Measurements from ENCODE around the gene ANGPTL5. TPM values are rescaled to one million over a fixed set of nuclear protein-coding genes. Genes with fewer than 3 reads are reported as not detected.

Gene ANGPTL5
- total and polyA plus RNA-seq, 9 donors = 2.8 to 41.0 (median 16.8) TPM

- H3K4me1 ChIP-seq (ENCODE audit: insufficient read depth) = peaks cover 5% of the 10 kb centered on the region
- peak overlapping the region; percentile 86 for H3K4me3 ChIP-seq
- TF ChIP-seq EP300 (IDR thresholded peaks at IDR 0.05) (no peak), POLR2A (IDR thresholded peaks at IDR 0.05) (no peak)
- TF ChIP-seq, protein P1, sequence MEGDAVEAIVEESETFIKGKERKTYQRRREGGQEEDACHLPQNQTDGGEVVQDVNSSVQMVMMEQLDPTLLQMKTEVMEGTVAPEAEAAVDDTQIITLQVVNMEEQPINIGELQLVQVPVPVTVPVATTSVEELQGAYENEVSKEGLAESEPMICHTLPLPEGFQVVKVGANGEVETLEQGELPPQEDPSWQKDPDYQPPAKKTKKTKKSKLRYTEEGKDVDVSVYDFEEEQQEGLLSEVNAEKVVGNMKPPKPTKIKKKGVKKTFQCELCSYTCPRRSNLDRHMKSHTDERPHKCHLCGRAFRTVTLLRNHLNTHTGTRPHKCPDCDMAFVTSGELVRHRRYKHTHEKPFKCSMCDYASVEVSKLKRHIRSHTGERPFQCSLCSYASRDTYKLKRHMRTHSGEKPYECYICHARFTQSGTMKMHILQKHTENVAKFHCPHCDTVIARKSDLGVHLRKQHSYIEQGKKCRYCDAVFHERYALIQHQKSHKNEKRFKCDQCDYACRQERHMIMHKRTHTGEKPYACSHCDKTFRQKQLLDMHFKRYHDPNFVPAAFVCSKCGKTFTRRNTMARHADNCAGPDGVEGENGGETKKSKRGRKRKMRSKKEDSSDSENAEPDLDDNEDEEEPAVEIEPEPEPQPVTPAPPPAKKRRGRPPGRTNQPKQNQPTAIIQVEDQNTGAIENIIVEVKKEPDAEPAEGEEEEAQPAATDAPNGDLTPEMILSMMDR (IDR thresholded peaks at IDR 0.05) = no peak
- H3K27ac ChIP-seq = peak overlapping the region in 1 of 2 donors; percentile 70
- intact Hi-C loops (cut with DNase I) = no loop called here
- H3K9me3 ChIP-seq = no peaks in the 10 kb centered on the region
- H3K36me3 ChIP-seq = no peaks in the 10 kb centered on the region
- no peaks in the 10 kb centered on the region for H3K27me3 ChIP-seq
- peak in 2 of 5 donors; percentile 12 to 34 for DNase-seq
- 1 to 3% (median 2%) methylated on average over 6 of the region's 6 CpGs for WGBS, 3 donors
Measured at GRCh38 chr11:101914341-101914737, 2.0 kb downstream of the ANGPTL5 start.

GRCh38 chr11:101913656-101914055, 2.7 kb downstream of the ANGPTL5 start:
- WGBS, 3 donors = 47 to 61% (median 53%) methylated on average over 5 of the region's 5 CpGs
- DNase-seq = no peak
- intact Hi-C loops (cut with DNase I) = no loop called here
- Histone ChIP-seq H3K4me1 (ENCODE audit: insufficient read depth) (peaks cover 5% of the 10 kb centered on the region), H3K36me3 (no peaks in the 10 kb centered on the region), H3K27ac (peak overlapping the region in 1 of 2 donors; percentile 57), H3K9me3 (no peaks in the 10 kb centered on the region), H3K27me3 (no peaks in the 10 kb centered on the region), H3K4me3 (no peak overlapping the region)
- TF ChIP-seq, protein P1 (IDR thresholded peaks at IDR 0.05) = no peak
- TF ChIP-seq POLR2A (IDR thresholded peaks at IDR 0.05) (no peak), EP300 (IDR thresholded peaks at IDR 0.05) (no peak)

- peaks cover 8% of the 10 kb centered on the region for H3K4me1 ChIP-seq (ENCODE audit: insufficient read depth)
- WGBS, 3 donors = 4 to 24% (median 14%) methylated on average over 3 of the region's 3 CpGs
- no peaks in the 10 kb centered on the region for H3K27me3 ChIP-seq
- peak overlapping the region in 1 of 2 donors; percentile 57 for H3K27ac ChIP-seq
- TF ChIP-seq POLR2A (IDR thresholded peaks at IDR 0.05) (no peak), EP300 (IDR thresholded peaks at IDR 0.05) (no peak)
- TF ChIP-seq, protein P1 (IDR thresholded peaks at IDR 0.05) = no peak
- intact Hi-C loops (cut with DNase I) = no loop called here
- no peaks in the 10 kb centered on the region for H3K36me3 ChIP-seq
- no peak for DNase-seq
- no peak overlapping the region for H3K4me3 ChIP-seq
- no peaks in the 10 kb centered on the region for H3K9me3 ChIP-seq
Measured at GRCh38 chr11:101912823-101913284, 3.5 kb downstream of the ANGPTL5 start.

DNA sequence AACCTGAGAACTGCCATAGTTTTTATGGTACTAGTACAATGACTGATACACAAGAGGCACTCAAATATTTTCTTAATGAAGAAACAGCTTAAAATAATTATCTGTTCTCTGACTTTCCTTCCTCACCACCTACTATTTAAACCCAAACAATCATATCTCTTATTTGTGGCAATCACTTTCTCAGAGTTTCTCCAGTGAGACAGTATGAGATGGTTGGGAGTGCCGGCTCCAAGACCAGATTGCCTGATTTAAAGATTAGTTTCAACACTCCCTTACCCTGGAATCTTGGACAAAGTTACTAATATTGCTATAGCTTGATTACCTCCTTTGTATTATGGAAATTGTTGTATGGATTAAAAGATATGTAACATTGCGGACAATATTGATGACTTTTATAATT, 7.2 kb downstream of the ANGPTL5 start:
- Histone ChIP-seq H3K27me3 (no peaks in the 10 kb centered on the region), H3K36me3 (no peaks in the 10 kb centered on the region), H3K9me3 (no peaks in the 10 kb centered on the region), H3K4me3 (no peak overlapping the region), H3K4me1 (ENCODE audit: insufficient read depth) (peaks cover 7% of the 10 kb centered on the region), H3K27ac (no peak overlapping the region)
- TF ChIP-seq, protein P1 (IDR thresholded peaks at IDR 0.05) = no peak
- TF ChIP-seq EP300 (IDR thresholded peaks at IDR 0.05) = no peak
- no peak for TF ChIP-seq POLR2A (IDR thresholded peaks at IDR 0.05)
- DNase-seq = no peak
- intact Hi-C loops (cut with DNase I) = no loop called here
- 67 to 74% (median 70%) methylated on average over 2 of the region's 2 CpGs for WGBS, 3 donors
